MM.1S (cell line): ENCODE data around the gene TSPAN9.

Source experiments
- EZH2 ChIP-seq: fragments of 300-600 bp; sonication (generic); optimal IDR thresholded peaks from 2 replicates; pipeline ENCODE3; 2017; ENCODE audit warnings: low read depth, mild to moderate bottlenecking, antibody characterized with exemption, low read length, mixed read lengths
- TF ChIP-seq, protein P1 (sequence below): fragments of 300-600 bp; sonication (generic); IDR thresholded peaks from 2 replicates; pipeline ENCODE4 v1.5.1; 2016; ENCODE audit warnings: antibody characterized with exemption, low read length, mixed read lengths

- TF ChIP-seq, protein P1, sequence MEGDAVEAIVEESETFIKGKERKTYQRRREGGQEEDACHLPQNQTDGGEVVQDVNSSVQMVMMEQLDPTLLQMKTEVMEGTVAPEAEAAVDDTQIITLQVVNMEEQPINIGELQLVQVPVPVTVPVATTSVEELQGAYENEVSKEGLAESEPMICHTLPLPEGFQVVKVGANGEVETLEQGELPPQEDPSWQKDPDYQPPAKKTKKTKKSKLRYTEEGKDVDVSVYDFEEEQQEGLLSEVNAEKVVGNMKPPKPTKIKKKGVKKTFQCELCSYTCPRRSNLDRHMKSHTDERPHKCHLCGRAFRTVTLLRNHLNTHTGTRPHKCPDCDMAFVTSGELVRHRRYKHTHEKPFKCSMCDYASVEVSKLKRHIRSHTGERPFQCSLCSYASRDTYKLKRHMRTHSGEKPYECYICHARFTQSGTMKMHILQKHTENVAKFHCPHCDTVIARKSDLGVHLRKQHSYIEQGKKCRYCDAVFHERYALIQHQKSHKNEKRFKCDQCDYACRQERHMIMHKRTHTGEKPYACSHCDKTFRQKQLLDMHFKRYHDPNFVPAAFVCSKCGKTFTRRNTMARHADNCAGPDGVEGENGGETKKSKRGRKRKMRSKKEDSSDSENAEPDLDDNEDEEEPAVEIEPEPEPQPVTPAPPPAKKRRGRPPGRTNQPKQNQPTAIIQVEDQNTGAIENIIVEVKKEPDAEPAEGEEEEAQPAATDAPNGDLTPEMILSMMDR, result no peak
- no peak for TF ChIP-seq EZH2
Measured at GRCh38 chr12:3075315-3075714, 1.9 kb upstream of the TSPAN9 start.
